Activated CD4-positive, alpha-beta T cell treated with anti-CD3 and anti-CD28 coated beads, Interleukin-2, amount 10 ng/mL, durations not matched to agents 7 days and 5 days (primary cell): ENCODE measurements around the gene PSMD13. TPM values are rescaled to one million over a fixed set of nuclear protein-coding genes. Genes with fewer than 3 reads are reported as not detected.
"Not testable (repeated sequence)": the region's sequence is repeated elsewhere in the genome, so short reads cannot be mapped to it uniquely, and the experiment has no call there.

Experiments
- CTCF ChIA-PET: fragments of 350-600 bp; sonication (Branson Sonifier 250); formaldehyde crosslinking; loops from one replicate; lab custom pipeline; 2021; ENCODE audit warnings: antibody characterized with exemption; lab: Charles Lee
- POLR2A ChIA-PET: fragments of 350-600 bp; sonication (Branson Sonifier 250); formaldehyde crosslinking; loops from one replicate; lab custom pipeline; 2021; ENCODE audit warnings: antibody characterized with exemption; lab: Charles Lee
- DNase-seq: peaks from one replicate; pipeline ENCODE4 v3.0.0-alpha.2; 2020
- H3K27ac Mint-ChIP-seq: one replicate; pipeline ENCODE4 v1.8.0; 2021; ENCODE audit warnings: mild to moderate bottlenecking, moderate library complexity, mixed read lengths
- H3K27me3 Mint-ChIP-seq: one replicate; pipeline ENCODE4 v1.8.0; 2021; ENCODE audit warnings: mixed read lengths
- H3K36me3 Mint-ChIP-seq: one replicate; pipeline ENCODE4 v1.8.0; 2021; ENCODE audit warnings: low read depth, mixed read lengths
- H3K4me1 Mint-ChIP-seq: one replicate; pipeline ENCODE4 v1.8.0; 2021; ENCODE audit warnings: mixed read lengths
- H3K4me3 Mint-ChIP-seq: one replicate; pipeline ENCODE4 v1.8.0; 2021; ENCODE audit warnings: mild to moderate bottlenecking, moderate library complexity, mixed read lengths
- H3K9me3 Mint-ChIP-seq: one replicate; pipeline ENCODE4 v1.8.0; 2021; ENCODE audit warnings: mixed read lengths
- total RNA-seq, 2 experiments: library from RNA; stranded (reverse); gene quantifications; one replicate each; pipeline ENCODE4 v1.2.3, GENCODE V29; 2021

Gene PSMD13
- total RNA-seq, 2 experiments from 2014 or later: 125 to 153 TPM

- Mint-ChIP-seq H3K36me3 (no peaks in the 10 kb centered on the region), H3K4me1 (peaks cover 5% of the 10 kb centered on the region), H3K27me3 (no peaks in the 10 kb centered on the region), H3K27ac (no peak overlapping the region), H3K9me3 (no peaks in the 10 kb centered on the region), H3K4me3 (no peak overlapping the region)
- DNase-seq: no peak
- ChIA-PET POLR2A (no interaction called here), CTCF (interaction anchor here (1.0 kb wide), 1 partner anchor 8 kb away, joined by 3 read pairs; no protein-coding TSS in a partner anchor)
Observed at GRCh38 chr11:224424-224823, 12.4 kb upstream of the PSMD13 start.

GRCh38 chr11:225734-226453, 10.9 kb upstream of the PSMD13 start:
- H3K27me3 Mint-ChIP-seq: no peaks in the 10 kb centered on the region
- H3K4me3 Mint-ChIP-seq: no peak overlapping the region
- no peak overlapping the region for H3K27ac Mint-ChIP-seq
- DNase-seq: no peak
- no peaks in the 10 kb centered on the region for H3K9me3 Mint-ChIP-seq
- H3K4me1 Mint-ChIP-seq: peaks cover 5% of the 10 kb centered on the region
- POLR2A ChIA-PET: no interaction called here
- CTCF ChIA-PET: interaction anchor here (0.8 to 2.9 kb wide), 2 partner anchors 10 to 19 kb away, joined by 3 to 13 read pairs; partner anchors contain the start of genes BET1L and RIC8A
- no peaks in the 10 kb centered on the region for H3K36me3 Mint-ChIP-seq

GRCh38 chr11:227824-228379, 8.9 kb upstream of the PSMD13 start:
- no peaks in the 10 kb centered on the region for H3K27me3 Mint-ChIP-seq
- ChIA-PET POLR2A (no interaction called here), CTCF (interaction anchor here (0.5 to 2.9 kb wide), 2 partner anchors 12 to 49 kb away, joined by 3 to 13 read pairs; no protein-coding TSS in a partner anchor)
- peaks cover 6% of the 10 kb centered on the region for H3K4me1 Mint-ChIP-seq
- no peak overlapping the region for H3K27ac Mint-ChIP-seq
- no peak overlapping the region for H3K4me3 Mint-ChIP-seq
- H3K36me3 Mint-ChIP-seq: no peaks in the 10 kb centered on the region
- no peaks in the 10 kb centered on the region for H3K9me3 Mint-ChIP-seq
- DNase-seq: no peak

- H3K27me3 Mint-ChIP-seq: no peaks in the 10 kb centered on the region
- H3K4me1 Mint-ChIP-seq: peaks cover 11% of the 10 kb centered on the region
- H3K4me3 Mint-ChIP-seq: no peak overlapping the region
- H3K36me3 Mint-ChIP-seq: no peaks in the 10 kb centered on the region
- no peak overlapping the region for H3K27ac Mint-ChIP-seq
- ChIA-PET POLR2A (no interaction called here), CTCF (interaction anchor here (0.5 to 2.4 kb wide), 7 partner anchors 11 to 289 kb away, joined by 3 to 7 read pairs (median 3); partner anchors contain the start of genes BET1L and RIC8A)
- H3K9me3 Mint-ChIP-seq: no peaks in the 10 kb centered on the region
- DNase-seq: no peak
Observed at GRCh38 chr11:230431-230830, 6.3 kb upstream of the PSMD13 start.

DNA sequence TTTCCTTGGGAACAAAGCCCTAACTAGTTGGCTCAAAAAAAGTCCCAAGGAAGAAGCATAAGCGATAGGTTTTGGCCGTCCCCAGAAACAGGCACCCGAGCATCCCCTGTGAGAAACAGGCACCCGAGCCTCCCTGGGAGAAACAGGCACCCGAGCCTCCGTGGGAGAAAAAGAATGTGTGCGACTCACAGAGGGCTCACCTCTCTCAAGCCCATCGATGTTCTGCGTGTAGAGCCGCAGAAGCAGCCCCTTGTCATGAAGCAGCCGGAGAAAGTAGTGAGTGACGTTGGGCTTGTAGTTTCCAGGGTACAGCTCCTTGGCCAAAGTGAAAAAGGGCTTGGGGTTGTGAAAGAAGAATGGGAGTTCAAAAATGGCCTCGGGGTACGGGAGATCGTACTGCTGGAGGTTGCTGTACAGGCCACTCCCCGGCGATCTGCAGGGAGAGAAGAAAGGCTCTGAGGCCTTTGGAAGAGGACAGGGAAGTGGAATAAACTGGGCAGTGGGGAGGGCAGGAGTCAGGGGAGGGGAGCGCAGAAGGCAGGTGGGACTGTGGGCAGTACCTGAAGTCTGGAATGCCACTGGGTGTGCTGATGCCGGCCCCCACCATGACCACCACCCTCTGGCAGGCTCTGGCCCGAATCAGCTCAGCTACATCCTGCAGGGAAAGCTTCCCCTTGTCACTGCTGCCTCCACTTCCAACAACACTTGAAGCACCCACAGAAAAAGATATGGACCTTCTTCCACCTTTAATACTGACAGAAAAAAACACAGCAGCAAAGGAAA, 3.8 kb upstream of the PSMD13 start:
- H3K4me1 Mint-ChIP-seq: peaks cover 16% of the 10 kb centered on the region
- no peaks in the 10 kb centered on the region for H3K27me3 Mint-ChIP-seq
- ChIA-PET CTCF (interaction anchor here (2.5 kb wide), 1 partner anchor 18 kb away, joined by 10 read pairs; no protein-coding TSS in a partner anchor), POLR2A (no interaction called here)
- no peak overlapping the region for H3K27ac Mint-ChIP-seq
- H3K9me3 Mint-ChIP-seq: no peaks in the 10 kb centered on the region
- H3K36me3 Mint-ChIP-seq: no peaks in the 10 kb centered on the region
- no peak for DNase-seq
- no peak overlapping the region for H3K4me3 Mint-ChIP-seq

GRCh38 chr11:235180-235579, 1.6 kb upstream of the PSMD13 start:
- no peak for DNase-seq
- ChIA-PET POLR2A (no interaction called here), CTCF (interaction anchor here (1.1 to 2.5 kb wide), 4 partner anchors 16 to 213 kb away, joined by 3 to 10 read pairs (median 3); no protein-coding TSS in a partner anchor)
- Mint-ChIP-seq H3K4me3 (peak overlapping the region; percentile 97), H3K9me3 (no peaks in the 10 kb centered on the region), H3K27ac (no peak overlapping the region), H3K4me1 (peaks cover 34% of the 10 kb centered on the region), H3K27me3 (no peaks in the 10 kb centered on the region), H3K36me3 (peaks cover 9% of the 10 kb centered on the region)

DNA sequence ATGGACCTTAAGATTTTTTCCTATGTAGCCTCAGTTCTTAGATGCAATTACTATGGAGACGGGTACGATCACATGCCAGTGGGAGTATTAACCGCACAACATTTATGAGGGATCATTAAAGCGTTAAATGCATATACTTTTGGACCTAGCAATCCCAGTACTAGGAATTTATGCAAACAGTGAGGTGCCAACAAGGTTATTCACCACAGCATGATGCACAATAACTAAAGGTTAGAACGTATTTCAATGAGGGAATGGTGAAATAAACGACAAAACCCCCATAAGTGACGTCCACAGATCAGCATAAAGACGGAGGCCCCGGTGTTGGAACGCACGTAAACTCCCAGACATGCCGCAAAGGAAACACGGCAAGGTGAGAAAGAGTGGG, 1.2 kb upstream of the PSMD13 start:
- Mint-ChIP-seq H3K4me3 (peak overlapping the region; percentile 97), H3K9me3 (no peaks in the 10 kb centered on the region), H3K27me3 (no peaks in the 10 kb centered on the region), H3K27ac (peak overlapping the region; percentile 79), H3K4me1 (peaks cover 37% of the 10 kb centered on the region), H3K36me3 (peaks cover 12% of the 10 kb centered on the region)
- DNase-seq: peak; percentile 55
- CTCF ChIA-PET: interaction anchor here (2.5 kb wide), 1 partner anchor 15 kb away, joined by 10 read pairs; no protein-coding TSS in a partner anchor
- POLR2A ChIA-PET: no interaction called here

GRCh38 chr11:235997-236773, 591 bp upstream of the PSMD13 start, which contains the start of gene SIRT3:
Gene SIRT3, minus strand, starts transcription at chr11:236342. Its CDS starts 14 bp downstream, at chr11:236328.
- POLR2A ChIA-PET: no interaction called here
- H3K36me3 Mint-ChIP-seq: peaks cover 14% of the 10 kb centered on the region

GRCh38 chr11:238346-238745, 1.6 kb downstream of the PSMD13 start:
- POLR2A ChIA-PET, DNase-seq, H3K27me3 Mint-ChIP-seq, H3K9me3 Mint-ChIP-seq, H3K27ac Mint-ChIP-seq: not testable (repeated sequence)
- CTCF ChIA-PET: interaction anchor here (0.6 to 2.2 kb wide), 5 partner anchors 13 to 338 kb away, joined by 3 to 14 read pairs (median 4); partner anchors contain the start of genes BET1L, PHRF1 and RIC8A
- Mint-ChIP-seq H3K4me3 (peak overlapping the region; percentile 97), H3K4me1 (peaks cover 50% of the 10 kb centered on the region), H3K36me3 (peaks cover 31% of the 10 kb centered on the region)

More at GRCh38 chr11:235997-236773, 591 bp upstream of the PSMD13 start, which contains the start of gene SIRT3:
- CTCF ChIA-PET: no interaction called here
- Mint-ChIP-seq H3K27ac (peak within 1 kb of the TSS; percentile 99), H3K4me3 (peak within 1 kb of the TSS; percentile 97), H3K27me3 (no peaks in the 10 kb centered on the region), H3K4me1 (peaks cover 38% of the 10 kb centered on the region), H3K9me3 (no peaks in the 10 kb centered on the region)
- peak; percentile 84 for DNase-seq

DNA sequence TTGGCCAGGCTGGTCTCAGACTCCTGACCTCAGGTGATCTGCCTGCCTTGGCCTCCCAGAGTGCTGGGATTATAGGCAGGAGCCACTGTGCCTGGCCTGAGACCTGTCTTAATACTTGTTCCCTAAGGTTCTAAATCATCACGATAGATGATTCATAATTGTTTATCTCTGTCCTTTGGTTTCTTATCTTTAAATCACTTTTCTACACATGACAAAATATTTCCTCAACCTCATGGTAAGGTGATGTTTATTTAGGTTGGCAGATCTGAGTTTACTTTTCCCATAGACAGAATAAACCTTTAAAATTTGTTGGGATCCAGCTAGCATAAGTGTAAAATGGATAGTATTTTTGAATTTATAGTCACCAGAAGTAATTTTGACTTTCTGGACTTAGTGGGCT, 3.5 kb downstream of the PSMD13 start:
- H3K27ac Mint-ChIP-seq: no peak overlapping the region
- H3K4me3 Mint-ChIP-seq: no peak overlapping the region
- no peaks in the 10 kb centered on the region for H3K27me3 Mint-ChIP-seq
- H3K9me3 Mint-ChIP-seq: no peaks in the 10 kb centered on the region
- POLR2A ChIA-PET: no interaction called here
- no peak for DNase-seq
- H3K4me1 Mint-ChIP-seq: peaks cover 57% of the 10 kb centered on the region
- peaks cover 41% of the 10 kb centered on the region for H3K36me3 Mint-ChIP-seq
- CTCF ChIA-PET: interaction anchor here (3.0 kb wide), 1 partner anchor 11 kb away, joined by 13 read pairs; no protein-coding TSS in a partner anchor

DNA sequence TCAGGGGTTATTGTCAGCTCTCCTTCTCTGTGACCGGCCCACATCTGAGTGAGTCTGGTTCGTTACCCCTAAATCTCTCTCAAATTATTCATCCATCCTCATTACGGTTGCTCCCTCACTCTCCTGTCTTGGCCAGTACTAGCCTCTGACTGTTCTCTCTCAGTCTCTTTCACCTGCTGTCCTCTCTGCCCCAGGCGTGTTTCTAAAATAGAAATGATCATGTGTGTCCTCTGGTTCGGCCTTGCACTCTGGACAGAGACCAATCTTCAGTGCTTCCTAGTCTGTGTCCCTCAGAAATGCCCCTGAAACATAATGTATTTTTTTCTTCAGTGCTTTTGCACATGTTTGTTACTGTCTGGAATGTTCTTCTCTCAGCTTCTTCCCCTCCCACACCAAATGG, 4.9 kb downstream of the PSMD13 start:
- H3K36me3 Mint-ChIP-seq: peaks cover 53% of the 10 kb centered on the region
- peaks cover 54% of the 10 kb centered on the region for H3K4me1 Mint-ChIP-seq
- H3K27me3 Mint-ChIP-seq: no peaks in the 10 kb centered on the region
- CTCF ChIA-PET: interaction anchor here (1.4 to 3.0 kb wide), 2 partner anchors 9 to 27 kb away, joined by 4 to 13 read pairs; no protein-coding TSS in a partner anchor
- H3K9me3 Mint-ChIP-seq: no peaks in the 10 kb centered on the region
- POLR2A ChIA-PET: no interaction called here
- DNase-seq: no peak
- no peak overlapping the region for H3K4me3 Mint-ChIP-seq
- no peak overlapping the region for H3K27ac Mint-ChIP-seq

- H3K27ac Mint-ChIP-seq: peak overlapping the region; percentile 15
Observed at GRCh38 chr11:244376-244775, 7.6 kb downstream of the PSMD13 start.

More at GRCh38 chr11:244376-244775, 7.6 kb downstream of the PSMD13 start:
- Mint-ChIP-seq H3K36me3 (peaks cover 72% of the 10 kb centered on the region), H3K4me3 (no peak overlapping the region), H3K27me3 (no peaks in the 10 kb centered on the region), H3K9me3 (no peaks in the 10 kb centered on the region), H3K4me1 (peaks cover 38% of the 10 kb centered on the region)
- DNase-seq: no peak
- POLR2A ChIA-PET: no interaction called here
- CTCF ChIA-PET: interaction anchor here (0.7 kb wide), 1 partner anchor 45 kb away, joined by 3 read pairs; the partner anchor contains the start of gene PGGHG
